Thoracic aorta (tissue), 2 donors: Measurements from ENCODE around the gene SLC30A1. TPM values are rescaled to one million over a fixed set of nuclear protein-coding genes. Genes with fewer than 3 reads are reported as not detected.
"Not testable (repeated sequence)": the region's sequence is repeated elsewhere in the genome, so short reads cannot be mapped to it uniquely, and the experiment has no call there.

Experiments used
- ATAC-seq: fragments of 150-250 bp; one replicate; pipeline ENCODE4 v1.8.0; 2017; ENCODE audit warnings: low read depth; ENCODE audit not compliant: insufficient number of reproducible peaks, low FRiP score
- DNase-seq: peaks from one replicate; pipeline ENCODE4 v3.0.0-alpha.2; 2020; ENCODE audit warnings: low spot score
- H3K27ac ChIP-seq, 2 donors: fragments of 200-600 bp; sonication (generic); 1 replicate in 1 of 2; 2 replicates in 1 of 2; pipeline ENCODE4 v1.5.1; 2016; ENCODE audit warnings: mild to moderate bottlenecking in 2 of 2, moderate library complexity in 2 of 2
- H3K27me3 ChIP-seq: fragments of 200-600 bp; sonication (generic); replicated peaks from 2 replicates; pipeline ENCODE4 v1.6.0; 2016; ENCODE audit warnings: mild to moderate bottlenecking; ENCODE audit not compliant: insufficient read depth
- H3K36me3 ChIP-seq: fragments of 200-600 bp; sonication (generic); one replicate; pipeline ENCODE4 v1.5.1; 2016
- H3K4me1 ChIP-seq, 2 donors: fragments of 200-600 bp; sonication (generic); 1 replicate in 1 of 2; 2 replicates in 1 of 2; pipeline versions ENCODE4 v1.5.1 to v1.6.0; 2016; ENCODE audit warnings: low read depth in 2 of 2, mild to moderate bottlenecking in 1 of 2; ENCODE audit not compliant: control insufficient read depth in 1 of 2
- H3K4me3 ChIP-seq: fragments of 200-600 bp; sonication (generic); 2 replicates; pipeline ENCODE4 v1.5.1; 2016; ENCODE audit warnings: mild to moderate bottlenecking
- H3K9me3 ChIP-seq: fragments of 200-600 bp; sonication (generic); 2 replicates; pipeline ENCODE4 v1.5.1; 2016
- CTCF ChIP-seq: fragments of 200-600 bp; sonication (generic); IDR thresholded peaks from one replicate; pipeline ENCODE4 v1.5.1; 2019; ENCODE audit warnings: antibody characterized with exemption
- total RNA-seq, 2 donors: library from RNA; depleted of rRNA; stranded (reverse); fragments of >200 nt; gene quantifications; one replicate each; pipeline versions ENCODE4 v1.1.0 to v1.2.3, GENCODE V29; 2016

SLC30A1 gene
- total RNA-seq, 2 donors from 2014 or later, result 8.8 to 23.9 TPM

GRCh38 chr1:211574705-211575104 is 4.3 kb downstream of the SLC30A1 start:
- no peak for TF ChIP-seq CTCF
- H3K4me1 ChIP-seq, result peaks cover 32 to 44% of the 10 kb centered on the region in 2 donors

DNA sequence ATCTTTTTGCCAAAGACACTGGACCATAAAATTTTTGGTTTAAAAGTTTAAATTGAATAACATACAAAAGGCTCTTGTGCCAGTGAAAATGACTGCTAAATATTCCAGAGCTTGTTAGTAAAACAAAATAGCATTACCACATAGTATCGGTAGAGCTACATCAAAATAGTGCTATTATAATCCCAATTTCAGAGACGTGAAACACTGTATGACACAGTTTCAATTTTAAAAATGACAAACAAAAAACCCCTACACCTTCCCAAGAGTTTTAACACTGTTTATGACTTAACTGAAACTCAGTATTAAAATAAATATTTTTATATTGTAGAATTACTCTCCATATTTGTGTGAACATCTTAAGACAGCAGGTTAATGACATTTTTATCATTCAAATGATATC is 7.0 kb downstream of the SLC30A1 start:
- no peak for DNase-seq
- Histone ChIP-seq H3K4me1 (peaks cover 32 to 43% of the 10 kb centered on the region in 2 donors), H3K27ac (no peak overlapping the region), H3K4me3 (no peak overlapping the region), H3K36me3 (no peaks in the 10 kb centered on the region), H3K9me3 (no peaks in the 10 kb centered on the region), H3K27me3 (no peaks in the 10 kb centered on the region)
- TF ChIP-seq CTCF, result no peak
- no peak for ATAC-seq

More at GRCh38 chr1:211574705-211575104, 4.3 kb downstream of the SLC30A1 start:
- ATAC-seq (no peak), DNase-seq (no peak)
- Histone ChIP-seq H3K9me3 (no peaks in the 10 kb centered on the region), H3K4me3 (no peak overlapping the region), H3K27me3 (no peaks in the 10 kb centered on the region), H3K27ac (no peak overlapping the region), H3K36me3 (no peaks in the 10 kb centered on the region)

- H3K27ac ChIP-seq, ATAC-seq, H3K36me3 ChIP-seq, H3K27me3 ChIP-seq, DNase-seq, H3K4me3 ChIP-seq, H3K9me3 ChIP-seq: not testable (repeated sequence)
- H3K4me1 ChIP-seq, result peaks cover 18 to 27% of the 10 kb centered on the region in 2 donors
These were observed 8.6 kb downstream of the SLC30A1 start for GRCh38 chr1:211570378-211570777.

DNA sequence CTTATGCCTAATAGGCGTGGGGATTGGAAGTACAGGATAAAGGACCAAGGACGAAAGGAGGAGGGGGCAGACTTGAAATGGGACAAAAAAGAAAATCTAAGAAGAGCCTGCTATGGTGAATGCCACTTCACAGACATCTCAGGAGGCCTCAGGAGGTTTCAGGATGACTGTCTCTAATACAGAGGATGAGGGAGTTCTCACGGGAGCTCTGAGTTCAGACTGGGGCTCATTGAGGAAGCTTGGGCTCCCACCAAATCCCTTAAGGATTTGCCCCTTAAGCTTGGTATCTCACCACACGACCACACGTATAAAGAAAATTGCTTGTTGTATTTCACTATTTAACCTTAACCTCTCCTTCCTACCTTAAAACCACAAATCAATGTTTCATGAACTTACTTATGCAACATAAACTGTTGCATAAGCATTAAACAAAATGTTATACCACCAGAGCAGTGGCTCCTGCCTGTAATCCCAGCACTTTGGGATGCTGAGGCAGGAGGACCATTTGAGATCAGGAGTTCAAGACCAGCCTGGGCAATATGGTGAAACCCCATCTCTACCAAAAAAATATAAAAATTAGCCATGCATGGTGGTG is 12.4 kb downstream of the SLC30A1 start:
- H3K27ac ChIP-seq, result no peak overlapping the region
- DNase-seq, result no peak
- no peaks in the 10 kb centered on the region for H3K27me3 ChIP-seq
- ATAC-seq, result no peak
- no peaks in the 10 kb centered on the region for H3K36me3 ChIP-seq
- no peaks in the 10 kb centered on the region for H3K4me1 ChIP-seq
- TF ChIP-seq CTCF, result no peak
- no peak overlapping the region for H3K4me3 ChIP-seq
- no peaks in the 10 kb centered on the region for H3K9me3 ChIP-seq

DNA sequence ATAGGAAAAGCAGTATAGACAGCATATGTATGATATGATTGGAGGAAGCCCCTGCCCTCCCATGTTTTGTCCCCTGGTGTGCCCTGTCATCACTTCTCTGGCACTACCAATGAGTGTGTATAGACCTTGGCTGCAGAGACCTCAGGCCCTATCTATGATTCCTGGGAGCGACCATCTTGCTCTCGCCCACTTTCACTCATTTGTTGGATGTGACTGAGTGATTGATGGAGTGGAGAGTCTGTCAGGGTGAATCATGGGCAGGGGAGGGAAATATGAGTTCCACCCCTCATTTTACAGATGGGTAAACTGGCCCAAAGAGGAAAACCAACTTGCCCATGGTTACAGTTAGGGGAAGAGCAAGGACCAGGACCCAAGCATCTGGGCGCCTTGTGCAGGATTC is 14.9 kb downstream of the SLC30A1 start:
- Histone ChIP-seq H3K4me3 (no peak overlapping the region), H3K36me3 (no peaks in the 10 kb centered on the region), H3K4me1 (no peaks in the 10 kb centered on the region), H3K9me3 (no peaks in the 10 kb centered on the region), H3K27me3 (no peaks in the 10 kb centered on the region), H3K27ac (no peak overlapping the region)
- ATAC-seq (no peak), DNase-seq (no peak)
- no peak for TF ChIP-seq CTCF
